ENCODE data around the gene PCBP1.
"Not testable (repeated sequence)": the region's sequence is repeated elsewhere in the genome, so short reads cannot be mapped to it uniquely, and the experiment has no call there.

The PCBP1 gene

DNA sequence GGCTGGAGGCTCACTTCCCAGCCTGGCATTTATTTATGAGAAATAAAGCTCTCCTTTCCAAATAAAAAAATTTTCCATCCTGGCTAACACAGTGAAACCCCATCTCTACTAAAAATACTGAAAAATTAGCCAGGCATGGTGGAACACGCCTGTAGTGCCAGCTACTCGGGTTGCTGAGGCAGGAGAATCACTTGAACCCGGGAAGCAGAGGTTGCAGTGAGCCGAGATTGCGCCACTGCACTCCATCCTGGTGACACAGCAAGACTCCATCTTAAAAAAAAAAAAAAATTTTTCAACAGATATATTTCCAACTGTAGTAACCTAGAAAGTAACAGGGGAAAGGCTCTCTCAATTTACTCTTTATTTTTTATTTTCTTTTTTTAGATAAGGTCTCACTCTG lies 6.1 kb upstream of the PCBP1 start:
- no peak for DNase-seq (ENCODE audit: low read depth in 2 of 2)

DNA sequence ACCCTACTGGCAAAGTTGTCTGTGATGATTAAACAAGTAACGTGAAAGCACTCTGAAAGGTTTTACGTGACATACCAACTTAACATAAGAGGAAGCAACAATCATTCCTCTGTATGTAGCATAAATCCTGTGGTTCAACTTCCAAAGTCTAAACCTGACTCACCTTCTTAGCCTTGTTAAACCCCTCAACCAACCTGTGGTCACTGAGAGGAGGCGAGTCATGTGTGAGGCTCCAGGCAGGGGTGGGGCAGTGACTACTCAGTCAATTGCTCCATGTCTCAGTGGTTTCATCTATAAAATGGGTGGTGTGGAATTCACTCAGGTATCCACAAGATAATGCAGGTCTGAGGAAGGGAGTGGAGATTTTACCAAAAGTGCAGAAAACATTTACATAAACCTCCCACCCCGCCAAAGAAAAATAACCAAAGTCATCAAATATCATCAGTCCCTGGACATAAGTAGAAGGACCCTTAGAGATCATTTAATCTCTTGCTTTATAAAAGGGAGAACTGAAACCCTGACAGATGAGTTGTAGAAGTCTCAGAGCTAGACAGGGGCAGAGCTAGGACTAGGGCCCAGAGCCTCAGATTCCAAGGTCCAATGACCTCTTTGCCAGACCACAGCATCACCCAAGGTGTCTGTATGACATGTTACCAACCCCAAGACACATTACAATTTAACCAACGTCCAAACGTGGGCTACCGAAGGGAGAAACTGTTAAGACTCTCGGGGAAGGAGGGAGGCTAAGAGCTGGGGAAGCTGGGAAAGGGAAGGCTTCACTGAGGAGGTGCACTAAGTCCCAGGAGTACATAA lies 3.7 kb upstream of the PCBP1 start:
- DNase-seq (ENCODE audit: low read depth in 2 of 2) = no peak

DNA sequence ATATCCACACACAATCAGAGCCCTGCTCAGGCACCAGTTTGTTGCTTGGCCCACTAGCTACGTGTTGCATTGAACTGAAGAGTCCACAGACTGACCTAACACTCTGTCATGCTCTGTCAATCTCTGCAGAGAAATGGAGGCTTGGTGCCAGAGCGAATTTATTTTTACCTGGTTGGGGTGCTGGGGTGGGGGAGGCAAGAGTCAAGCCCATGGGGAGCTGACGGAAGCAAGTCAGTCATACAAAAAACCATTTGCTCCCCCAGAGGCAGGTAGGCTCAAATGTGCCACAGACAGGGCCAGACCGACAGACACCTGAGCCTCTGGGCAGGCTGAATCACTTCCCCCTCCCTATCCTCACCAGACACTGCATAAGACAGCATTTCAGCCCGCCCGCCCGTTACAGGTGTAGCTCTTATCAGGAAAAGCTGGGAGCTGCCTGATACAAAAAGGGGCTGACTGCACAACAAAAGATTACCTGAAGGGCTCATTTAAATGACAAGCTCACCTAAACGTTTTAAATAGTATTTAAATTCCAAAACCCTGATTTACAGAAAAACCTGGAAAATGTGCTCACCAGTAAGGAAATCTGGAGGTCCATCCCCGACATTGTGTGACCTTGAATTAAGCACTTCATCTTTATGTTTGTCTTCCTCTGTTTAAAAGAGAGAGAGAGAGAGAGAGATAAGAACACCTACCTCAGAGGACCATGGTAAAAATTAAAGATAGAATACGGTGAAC lies 2.1 kb upstream of the PCBP1 start:
- peak in 1 of 2 donors; percentile 41 for DNase-seq (ENCODE audit: low read depth in 2 of 2)

DNA sequence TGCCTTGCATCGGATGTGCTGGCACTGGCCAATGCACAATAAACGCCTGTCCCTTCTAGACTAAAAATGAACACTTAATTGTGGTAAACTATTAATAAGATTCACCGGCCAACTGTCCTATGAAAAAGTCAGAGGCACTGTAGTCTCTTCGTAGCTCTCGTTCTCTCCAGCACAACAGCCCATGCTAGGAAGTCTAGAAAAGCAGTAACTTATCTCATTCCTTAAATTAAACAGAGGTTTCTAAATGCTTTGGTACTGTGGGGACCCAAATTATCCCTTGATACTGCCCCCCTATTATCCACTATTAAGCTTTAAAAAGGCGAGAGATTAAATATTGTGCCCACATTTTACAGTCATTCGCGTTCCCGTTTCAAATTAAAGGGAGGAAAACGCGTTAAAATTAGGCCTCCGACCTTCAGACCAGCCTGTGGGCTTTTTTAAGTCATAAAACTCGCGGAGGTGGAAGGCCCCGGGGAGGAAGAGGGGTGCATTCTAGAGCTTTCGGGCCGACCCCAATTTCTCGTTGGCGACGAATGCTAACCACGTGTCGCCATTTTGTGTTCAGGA lies 1.5 kb upstream of the PCBP1 start:
- DNase-seq (ENCODE audit: low read depth in 2 of 2) = no peak

DNA sequence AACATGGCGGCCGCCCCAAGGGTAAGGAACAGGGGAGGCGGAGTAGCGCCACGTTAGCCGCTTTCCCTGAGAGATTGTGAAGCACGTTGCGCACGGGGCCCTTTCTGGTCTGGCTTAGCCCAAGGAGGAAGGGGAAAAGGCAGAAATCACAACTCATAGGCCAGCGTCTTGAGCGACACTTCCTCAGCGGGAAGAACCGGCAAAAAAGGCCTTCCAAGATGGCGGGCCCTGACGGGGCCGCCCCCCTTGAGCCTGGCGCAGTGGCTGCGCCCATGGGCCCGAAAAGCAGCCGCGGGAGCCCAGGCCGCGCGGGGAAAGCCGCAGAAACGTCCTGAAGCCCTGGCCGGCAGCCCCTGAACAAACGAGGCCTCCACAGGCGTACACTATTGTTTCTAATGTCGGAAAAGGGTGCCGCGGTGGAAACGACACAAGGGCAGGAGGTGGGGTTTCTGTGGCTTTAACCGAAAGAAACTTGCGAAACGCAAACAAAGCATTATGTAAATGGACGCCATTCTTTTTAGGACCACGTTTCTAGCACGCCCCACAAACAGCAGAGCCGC lies 919 bp upstream of the PCBP1 start:
- peak; percentile 39 to 56 for DNase-seq (ENCODE audit: low read depth in 2 of 2)

DNA sequence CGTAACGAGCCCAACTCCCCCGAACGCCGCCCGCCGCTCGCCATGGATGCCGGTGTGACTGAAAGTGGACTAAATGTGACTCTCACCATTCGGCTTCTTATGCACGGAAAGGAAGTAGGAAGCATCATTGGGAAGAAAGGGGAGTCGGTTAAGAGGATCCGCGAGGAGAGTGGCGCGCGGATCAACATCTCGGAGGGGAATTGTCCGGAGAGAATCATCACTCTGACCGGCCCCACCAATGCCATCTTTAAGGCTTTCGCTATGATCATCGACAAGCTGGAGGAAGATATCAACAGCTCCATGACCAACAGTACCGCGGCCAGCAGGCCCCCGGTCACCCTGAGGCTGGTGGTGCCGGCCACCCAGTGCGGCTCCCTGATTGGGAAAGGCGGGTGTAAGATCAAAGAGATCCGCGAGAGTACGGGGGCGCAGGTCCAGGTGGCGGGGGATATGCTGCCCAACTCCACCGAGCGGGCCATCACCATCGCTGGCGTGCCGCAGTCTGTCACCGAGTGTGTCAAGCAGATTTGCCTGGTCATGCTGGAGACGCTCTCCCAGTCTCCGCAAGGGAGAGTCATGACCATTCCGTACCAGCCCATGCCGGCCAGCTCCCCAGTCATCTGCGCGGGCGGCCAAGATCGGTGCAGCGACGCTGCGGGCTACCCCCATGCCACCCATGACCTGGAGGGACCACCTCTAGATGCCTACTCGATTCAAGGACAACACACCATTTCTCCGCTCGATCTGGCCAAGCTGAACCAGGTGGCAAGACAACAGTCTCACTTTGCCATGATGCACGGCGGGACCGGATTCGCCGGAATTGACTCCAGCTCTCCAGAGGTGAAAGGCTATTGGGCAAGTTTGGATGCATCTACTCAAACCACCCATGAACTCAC lies 673 bp downstream of the PCBP1 start:
- no peak for DNase-seq (ENCODE audit: low read depth in 2 of 2)

DNA sequence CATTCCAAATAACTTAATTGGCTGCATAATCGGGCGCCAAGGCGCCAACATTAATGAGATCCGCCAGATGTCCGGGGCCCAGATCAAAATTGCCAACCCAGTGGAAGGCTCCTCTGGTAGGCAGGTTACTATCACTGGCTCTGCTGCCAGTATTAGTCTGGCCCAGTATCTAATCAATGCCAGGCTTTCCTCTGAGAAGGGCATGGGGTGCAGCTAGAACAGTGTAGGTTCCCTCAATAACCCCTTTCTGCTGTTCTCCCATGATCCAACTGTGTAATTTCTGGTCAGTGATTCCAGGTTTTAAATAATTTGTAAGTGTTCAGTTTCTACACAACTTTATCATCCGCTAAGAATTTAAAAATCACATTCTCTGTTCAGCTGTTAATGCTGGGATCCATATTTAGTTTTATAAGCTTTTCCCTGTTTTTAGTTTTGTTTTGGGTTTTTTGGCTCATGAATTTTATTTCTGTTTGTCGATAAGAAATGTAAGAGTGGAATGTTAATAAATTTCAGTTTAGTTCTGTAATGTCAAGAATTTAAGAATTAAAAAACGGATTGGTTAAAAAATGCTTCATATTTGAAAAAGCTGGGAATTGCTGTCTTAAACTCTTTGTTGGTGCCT lies 1.4 kb downstream of the PCBP1 start:
- no peak for DNase-seq (ENCODE audit: low read depth in 2 of 2)

DNA sequence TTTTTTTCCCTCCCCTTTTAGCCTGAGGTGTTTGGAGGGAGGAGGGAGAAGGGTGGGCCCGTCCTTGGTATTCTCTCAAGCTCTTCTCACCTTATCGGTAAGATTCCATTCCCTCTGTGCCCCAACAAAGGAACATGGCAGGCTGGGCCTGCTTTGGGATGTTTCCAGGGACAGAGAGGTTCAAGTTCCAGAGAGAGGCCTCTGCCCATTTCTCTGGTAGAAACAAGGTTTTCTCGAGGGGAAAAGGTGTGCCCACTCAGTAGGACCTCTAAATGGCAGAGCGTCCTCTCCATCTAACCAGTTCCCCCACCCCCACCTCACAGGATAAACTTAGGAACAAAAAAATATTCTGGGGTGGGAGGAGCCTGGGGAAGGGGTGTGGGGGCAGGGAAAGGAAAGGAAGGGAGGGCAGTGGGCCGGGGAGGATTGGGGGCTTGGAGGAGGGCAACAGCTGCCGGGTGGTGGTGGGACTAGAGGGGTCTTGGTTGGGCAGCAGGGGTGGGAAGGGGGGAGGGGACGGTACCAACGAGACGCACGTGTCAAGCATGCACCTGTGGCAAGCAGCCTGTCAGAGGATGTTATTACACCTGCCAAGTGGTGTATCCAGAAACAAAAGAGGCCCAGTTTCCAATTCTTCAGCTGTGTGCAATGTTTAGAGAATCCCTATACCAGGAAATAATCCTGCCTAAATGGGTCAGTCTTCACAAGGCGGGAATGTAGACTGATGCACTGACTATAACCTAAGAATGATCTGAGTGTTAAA lies 2.1 kb downstream of the PCBP1 start:
- no peak for DNase-seq (ENCODE audit: low read depth in 2 of 2)

DNA sequence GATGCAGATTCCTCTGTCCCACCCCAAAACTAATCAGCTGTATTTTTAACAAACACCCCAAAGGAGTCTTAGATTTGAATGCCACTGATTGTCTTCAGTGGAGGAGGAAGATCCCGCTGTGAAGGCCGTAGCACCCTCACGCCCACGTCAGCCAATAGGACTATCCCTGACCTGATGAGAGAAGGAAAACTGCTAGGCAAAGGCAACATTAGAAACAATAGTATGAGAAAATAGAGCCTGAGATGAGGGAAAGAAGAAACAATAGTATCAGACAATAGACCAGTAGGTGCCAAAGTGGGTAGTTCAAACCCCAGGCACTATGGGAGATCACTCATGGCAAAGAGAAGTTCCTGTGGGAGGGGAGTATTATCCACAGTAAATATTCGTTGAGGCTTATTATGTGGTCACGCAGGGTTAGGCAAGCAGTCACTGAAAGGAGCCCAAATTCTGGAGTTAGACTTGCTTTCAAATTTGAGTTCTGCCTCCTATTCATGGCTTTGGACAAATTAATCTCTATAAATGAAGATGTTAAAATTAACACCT lies 2.8 kb downstream of the PCBP1 start:
- no peak for DNase-seq (ENCODE audit: low read depth in 2 of 2)

DNA sequence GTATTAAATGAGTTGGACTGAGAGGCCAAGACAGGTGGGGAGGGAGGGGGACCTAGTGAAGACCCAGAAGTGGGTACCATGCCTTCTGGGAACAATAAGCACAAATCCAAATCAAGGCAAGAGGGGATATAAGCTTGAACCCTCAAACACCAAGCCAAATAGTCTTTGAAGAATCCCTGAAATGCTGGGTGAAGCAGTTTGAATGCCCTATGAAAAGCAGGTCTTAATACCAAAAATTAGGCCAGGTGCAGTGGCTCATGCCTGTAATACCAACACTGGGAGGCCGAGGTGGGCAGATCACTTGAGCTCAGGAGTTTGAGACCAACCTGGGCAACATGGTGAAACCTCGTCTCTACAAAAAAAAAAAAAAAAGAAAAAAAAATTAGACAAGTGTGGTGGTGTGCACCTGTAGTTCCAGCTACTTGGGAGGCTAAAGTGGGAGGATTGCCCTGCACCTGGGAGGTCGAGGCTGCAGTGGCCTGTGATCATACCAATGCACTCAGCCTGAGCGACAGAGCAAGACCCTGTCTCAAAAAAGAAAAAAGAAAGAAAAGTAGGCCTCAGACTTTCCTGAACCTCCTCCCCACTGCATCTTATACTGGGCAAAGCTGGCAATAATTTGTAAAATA lies 3.5 kb downstream of the PCBP1 start:
- DNase-seq (ENCODE audit: low read depth in 2 of 2) = no peak

DNA sequence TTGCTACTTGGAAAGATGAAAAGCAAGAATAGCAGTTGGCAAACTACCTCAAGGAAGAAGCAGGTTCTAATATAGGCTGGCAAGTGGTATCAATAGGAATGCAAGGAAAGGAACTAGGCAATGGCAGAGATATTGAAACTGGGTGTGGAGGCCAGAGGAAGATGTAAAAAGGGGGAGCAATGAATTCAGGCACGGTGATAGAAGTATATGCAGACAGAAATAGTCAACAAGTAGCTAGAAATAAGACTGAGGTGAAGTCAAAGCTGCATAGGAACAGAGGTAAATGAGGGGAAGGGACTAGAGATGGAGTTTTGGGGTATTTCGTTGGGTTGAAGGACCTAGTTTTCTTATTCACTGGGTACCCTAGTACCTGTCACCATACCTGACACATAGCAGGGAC lies 4.1 kb downstream of the PCBP1 start:
- no peak for DNase-seq (ENCODE audit: low read depth in 2 of 2)

DNA sequence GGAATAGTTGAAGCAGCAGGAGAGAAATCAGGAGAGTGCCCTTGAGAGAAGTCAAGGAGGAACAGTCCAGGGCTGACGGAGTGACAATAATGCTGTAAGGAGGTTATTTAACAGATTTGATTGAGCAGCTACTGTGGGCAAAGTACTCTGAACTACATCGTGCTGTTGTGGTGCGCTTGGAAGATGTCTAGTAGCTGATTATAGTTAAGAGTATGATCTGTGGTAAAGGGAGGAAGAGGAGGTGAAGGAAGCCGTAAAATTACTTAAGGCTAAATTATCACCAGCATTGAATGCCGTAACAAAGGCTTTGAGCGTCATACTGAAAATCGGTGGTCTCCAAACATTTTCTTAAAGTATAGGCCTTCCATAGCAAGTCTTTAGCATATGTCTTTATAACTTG lies 4.5 kb downstream of the PCBP1 start:
- DNase-seq (ENCODE audit: low read depth in 2 of 2) = no peak

DNA sequence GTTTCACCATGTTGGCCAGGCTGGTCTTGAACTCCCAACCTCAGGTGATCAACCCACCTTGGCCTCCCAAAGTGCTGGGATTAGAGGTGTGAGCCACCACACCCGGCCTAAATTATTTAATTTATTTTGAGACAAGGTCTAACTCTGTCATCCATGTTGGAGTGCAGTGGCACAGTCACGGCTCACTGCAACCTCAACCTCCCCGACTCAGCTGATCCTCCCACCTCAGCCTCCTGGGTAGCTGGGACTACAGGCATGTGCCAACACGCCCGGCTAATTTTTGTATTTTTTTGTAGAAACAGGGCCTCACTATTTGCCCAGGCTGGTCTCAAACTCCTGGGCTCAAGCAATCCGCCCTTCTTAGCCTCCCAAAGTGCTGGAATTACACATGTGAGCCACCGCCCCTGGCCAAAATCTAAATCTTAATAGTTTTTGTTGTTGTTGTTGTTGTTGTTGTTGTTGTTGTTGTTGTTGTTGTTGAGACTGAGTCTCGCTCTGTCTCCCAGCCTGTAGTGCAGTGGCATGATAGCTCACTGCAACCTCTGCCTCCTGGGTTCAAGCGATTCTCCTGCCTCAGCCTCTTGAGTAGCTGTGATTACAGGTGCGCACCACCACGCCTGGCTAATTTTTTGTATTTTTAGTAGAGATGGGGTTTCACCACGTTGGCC lies 5.4 kb downstream of the PCBP1 start:
- DNase-seq (ENCODE audit: low read depth in 2 of 2) = not testable (repeated sequence)

DNA sequence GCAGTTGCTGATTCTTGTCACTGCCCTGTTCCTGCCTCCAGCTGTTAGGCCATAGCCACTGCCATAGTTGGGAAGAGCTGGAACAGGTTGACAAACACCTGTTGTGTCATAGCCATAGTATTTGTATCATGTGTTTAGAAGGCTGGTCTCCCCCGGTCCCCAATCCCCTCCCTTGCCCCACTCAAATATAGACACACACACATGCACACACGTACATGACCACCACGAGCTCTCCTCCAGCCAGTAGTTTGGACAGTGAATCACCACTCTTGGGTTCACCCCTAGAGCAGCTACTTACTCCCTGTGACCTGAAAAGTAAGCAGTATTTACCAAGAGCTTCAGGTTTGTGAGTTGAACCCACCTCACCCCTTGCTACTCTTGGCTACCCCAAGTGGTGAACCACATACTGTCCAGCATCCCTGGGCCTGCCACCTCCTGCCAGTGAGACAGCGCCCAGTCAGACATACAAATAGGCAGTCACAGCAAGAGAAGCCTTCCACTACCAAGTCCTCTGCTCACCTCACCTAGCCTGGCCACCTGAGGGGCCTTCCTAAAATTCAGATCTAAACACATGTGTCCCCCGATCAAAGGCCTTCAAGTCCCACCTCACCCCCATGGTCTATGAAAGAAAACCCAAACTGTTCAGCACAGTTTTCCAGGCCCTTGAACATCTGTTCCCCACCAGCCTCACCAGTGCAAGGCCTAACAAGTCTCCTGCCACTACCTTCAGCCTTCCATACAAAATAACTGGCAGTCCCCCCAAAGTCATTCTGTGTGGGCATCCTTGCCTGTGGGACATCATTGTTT lies 7.1 kb downstream of the PCBP1 start:
- no peak for DNase-seq (ENCODE audit: low read depth in 2 of 2)

DNA sequence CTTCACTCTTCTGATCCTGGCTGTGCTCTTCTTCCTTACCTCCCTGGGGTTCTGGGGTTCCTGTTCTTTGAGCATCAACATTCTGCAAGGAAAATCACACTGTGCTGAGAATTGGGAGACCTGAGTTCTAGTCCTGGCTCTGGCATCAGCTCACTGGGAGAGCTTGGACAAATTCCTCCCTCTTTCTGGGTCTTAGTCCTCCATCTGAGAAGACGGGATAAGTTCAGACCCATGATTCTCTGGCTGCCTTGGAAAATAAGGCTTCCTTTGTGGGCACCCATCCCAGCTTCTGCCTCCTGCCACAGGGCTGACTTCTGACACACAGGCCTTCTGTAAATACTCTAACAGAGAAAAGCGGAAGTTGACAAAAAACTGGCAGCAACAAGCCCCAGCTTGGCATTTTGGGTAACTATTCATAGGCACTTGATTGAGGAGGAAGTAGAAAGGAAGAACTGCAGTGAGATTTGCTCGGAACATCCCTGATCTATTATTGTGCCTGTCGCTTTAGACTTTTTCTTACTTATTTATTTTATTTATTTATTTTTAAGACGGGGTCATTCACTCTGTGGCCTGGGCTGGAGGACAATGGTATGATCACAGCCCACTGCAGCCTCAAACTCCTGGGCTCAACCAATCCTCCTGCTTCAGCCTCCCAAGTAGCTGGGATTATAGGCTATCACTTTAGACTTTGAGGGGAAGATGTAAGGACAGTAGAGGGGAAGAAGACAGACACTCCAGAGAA lies 7.9 kb downstream of the PCBP1 start:
- DNase-seq (ENCODE audit: low read depth in 2 of 2) = no peak

DNA sequence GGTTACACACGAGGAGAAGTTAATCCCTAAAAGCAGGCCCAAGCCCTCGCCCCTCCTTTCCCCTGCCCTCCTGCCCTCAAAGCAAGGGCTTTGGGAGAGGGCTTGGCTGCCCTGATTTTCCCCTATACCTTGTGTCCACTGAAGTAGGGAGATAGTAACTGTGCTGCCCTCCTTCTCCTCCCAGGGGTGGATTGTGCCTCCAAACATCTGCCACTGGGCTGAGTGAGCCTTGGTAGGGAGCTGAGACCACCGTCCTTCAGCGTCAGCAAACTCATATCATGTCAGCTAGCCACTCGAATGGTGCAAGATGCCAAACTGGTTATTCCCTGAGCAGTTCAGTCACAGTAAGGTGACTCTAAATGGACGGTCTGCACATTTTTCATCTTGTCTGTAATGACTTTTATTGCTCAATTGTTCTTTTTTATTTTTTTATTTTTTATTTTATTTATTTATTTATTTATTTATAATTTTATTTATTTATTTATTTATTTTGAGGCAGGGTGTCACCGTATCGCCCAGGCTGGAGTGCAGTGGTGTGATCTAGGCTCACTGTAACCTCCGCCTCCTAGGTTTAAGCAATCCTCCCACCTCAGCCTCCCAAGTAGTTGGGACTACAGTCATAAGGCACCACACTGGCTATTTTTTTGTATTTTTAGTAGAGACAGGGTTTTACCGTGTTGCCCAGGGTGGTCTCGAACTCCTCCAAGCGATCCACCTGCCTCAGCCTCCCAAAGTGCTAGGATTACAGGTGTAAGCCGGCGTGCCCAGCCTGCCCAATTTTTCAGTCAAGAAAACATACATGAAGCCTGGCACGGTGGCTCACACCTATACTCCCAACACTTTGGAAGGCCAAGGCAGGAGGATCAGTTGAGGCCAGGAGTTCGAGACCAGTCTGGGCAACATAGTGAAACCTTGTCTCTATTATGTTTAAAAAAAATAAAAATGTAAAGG lies 8.7 kb downstream of the PCBP1 start:
- DNase-seq (ENCODE audit: low read depth in 2 of 2) = no peak

Data from stimulated activated CD8-positive, alpha-beta memory T cell treated with anti-CD3 and anti-CD28 coated beads, Interleukin-7, amount 100 ng/mL, for 1 hour (primary cell).